GM12872 (cell line): ENCODE measurements around the gene SLX1A.
"Not testable (repeated sequence)": the region's sequence is repeated elsewhere in the genome, so short reads cannot be mapped to it uniquely, and the experiment has no call there.

Experiments used
- CTCF ChIP-seq: IDR thresholded peaks from 3 replicates; pipeline ENCODE4 v1.5.1; 2011; ENCODE audit warnings: low read depth, mild to moderate bottlenecking, low read length, moderate library complexity; ENCODE audit not compliant: insufficient read depth

The SLX1A gene

GRCh38 chr16:30186782-30187555 is 6.7 kb upstream of the SLX1A start:
- TF ChIP-seq CTCF: peak; percentile 91

GRCh38 chr16:30187556-30187865 is 6.2 kb upstream of the SLX1A start:
- no peak for TF ChIP-seq CTCF

GRCh38 chr16:30187971-30188561 is 5.6 kb upstream of the SLX1A start:
- no peak for TF ChIP-seq CTCF

GRCh38 chr16:30199049-30199448 is 5.4 kb downstream of the SLX1A start, which contains the start of gene SULT1A3:
Gene SULT1A3, plus strand, starts transcription at chr16:30199255. Its CDS starts 1,474 bp downstream, at chr16:30200729.
- not testable (repeated sequence) for TF ChIP-seq CTCF
